Endothelial cell of hepatic sinusoid (primary cell): ENCODE results near the gene ASB17.
"Not testable (repeated sequence)": the region's sequence is repeated elsewhere in the genome, so short reads cannot be mapped to it uniquely, and the experiment has no call there.

Source experiments
- in situ Hi-C: cut with HindIII; loops from 2 replicates; pipeline ENCODE4 v1.10.0; 2017; ENCODE audit warnings: low sequenced_read_pairs

The ASB17 gene, protein sequence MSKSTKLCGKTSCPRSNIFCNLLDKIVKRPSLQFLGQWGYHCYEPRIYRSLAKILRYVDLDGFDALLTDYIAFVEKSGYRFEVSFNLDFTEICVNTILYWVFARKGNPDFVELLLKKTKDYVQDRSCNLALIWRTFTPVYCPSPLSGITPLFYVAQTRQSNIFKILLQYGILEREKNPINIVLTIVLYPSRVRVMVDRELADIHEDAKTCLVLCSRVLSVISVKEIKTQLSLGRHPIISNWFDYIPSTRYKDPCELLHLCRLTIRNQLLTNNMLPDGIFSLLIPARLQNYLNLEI

DNA sequence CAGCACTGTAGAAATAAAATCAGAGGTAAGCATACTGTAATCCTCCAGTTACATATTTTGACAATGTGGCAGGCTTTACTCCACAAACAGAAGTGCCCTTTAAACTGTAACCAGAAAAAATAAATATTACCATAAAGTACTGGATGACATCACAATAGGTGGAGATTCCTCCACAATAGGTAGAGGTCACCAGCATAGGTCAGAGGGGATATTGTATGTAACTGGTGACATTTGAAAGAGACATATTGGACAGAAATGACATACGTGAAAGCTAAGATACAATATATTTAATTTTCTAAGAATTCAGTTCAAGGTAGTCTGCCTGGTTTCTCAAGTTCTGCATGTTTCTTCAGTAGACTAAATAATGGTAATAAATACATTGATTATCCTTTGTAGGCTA, at the start of gene ASB17:
TSS of gene ASB17 (minus strand) at position 101 of the 400 bp plus-strand sequence. CDS start 113 bp downstream, outside the sequence.
- in situ Hi-C loops: no loop called here

DNA sequence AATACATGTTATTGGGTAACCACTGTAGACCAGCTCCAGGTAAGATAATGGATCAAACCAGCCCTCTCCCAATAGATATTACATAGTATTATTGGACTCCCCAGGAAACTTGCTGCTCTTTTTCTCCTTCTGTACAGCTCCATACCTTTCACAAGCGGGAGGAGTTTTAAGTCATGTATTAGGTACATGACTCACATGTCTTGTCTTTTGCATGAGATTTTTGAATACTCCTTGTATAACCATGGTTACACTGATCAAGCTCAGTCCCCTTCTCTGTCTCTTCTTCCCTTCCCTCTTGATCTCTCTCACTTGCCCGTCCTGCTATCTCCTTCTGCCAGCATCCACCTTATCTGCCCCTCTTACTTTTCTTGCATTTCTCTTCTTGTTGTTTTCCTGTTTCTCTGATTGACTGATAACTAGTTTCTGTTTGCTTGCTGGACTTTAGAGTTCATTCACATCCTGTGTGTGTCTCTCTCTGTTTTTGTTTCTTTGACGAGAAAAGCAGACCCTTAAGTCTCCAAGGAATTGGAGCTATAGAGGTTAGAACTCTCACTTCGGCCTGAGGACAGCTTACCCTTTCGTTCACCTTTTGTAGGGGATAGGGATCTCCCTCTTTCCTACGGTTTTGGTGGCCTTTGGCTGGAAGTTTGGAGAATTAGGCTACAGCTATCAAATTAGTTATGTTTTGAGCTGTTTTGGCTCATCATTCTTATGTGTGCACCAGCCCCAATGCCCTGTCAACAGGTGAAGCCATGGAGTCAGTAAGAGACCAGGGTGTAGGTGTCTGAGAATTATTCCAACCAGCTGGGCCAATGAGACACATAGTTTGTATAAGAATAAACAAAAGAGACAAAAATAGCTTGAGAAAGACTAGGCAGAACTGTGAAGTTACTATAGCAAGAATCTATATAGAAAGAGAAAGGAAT, 49.0 kb upstream of the ASB17 start:
- in situ Hi-C loops: no loop called here

DNA sequence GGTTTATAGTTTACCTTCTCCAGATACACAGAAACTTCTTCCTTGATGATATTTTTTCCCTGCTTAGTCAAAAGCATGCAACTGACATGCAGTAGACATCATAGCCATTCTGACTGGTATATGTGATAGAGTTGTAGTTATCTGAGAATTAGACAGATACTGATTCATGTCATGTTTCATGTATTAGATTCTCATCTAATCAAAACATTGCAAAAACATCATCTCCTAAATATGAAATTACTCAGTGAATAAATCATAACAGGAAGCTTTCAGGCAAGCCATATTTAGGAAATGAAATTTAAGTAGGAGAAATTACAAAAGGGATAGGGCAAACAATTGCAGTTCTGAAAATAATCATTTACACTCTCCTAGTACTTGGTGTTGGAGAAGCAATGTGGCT, 38.4 kb upstream of the ASB17 start:
- in situ Hi-C loops: no loop called here

DNA sequence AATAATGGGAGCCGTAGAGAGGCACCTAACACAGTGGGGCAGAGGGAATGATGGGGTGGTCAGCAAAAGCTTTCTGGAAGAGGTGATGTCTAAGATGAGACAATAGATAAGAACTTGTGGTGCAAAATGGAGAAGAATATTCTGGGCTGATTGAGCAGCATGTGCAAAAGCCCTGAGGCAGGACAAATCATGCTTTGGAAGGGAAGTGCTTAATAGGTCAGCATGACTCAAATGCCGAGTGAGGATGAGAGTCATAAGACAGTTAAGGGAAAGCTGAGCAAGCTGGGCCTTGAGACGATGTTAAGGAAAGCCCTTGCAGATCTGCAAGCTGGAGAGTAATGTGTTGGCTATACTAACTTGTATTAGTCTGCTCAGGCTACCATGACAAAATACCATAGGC, 37.3 kb upstream of the ASB17 start:
- in situ Hi-C loops: no loop called here

DNA sequence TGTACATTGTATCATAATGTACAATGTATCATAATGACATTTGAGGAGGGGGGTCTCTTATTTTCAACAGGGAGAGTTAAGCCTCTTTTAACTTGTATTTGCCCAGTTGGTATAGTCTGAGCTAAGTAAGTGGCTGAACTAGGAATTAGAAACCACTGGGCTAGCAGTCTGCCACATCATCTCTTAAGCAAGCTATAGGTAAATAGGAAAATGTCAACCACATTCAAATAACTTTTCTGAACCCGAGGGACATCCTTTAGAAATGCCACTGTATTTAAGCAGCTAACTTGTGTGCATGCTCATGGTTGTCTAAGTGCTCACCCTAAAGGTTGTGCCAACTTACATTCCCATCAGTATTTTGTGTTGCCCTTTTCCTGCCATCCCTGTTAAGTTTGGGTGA, 35.5 kb upstream of the ASB17 start:
- in situ Hi-C loops: no loop called here

DNA sequence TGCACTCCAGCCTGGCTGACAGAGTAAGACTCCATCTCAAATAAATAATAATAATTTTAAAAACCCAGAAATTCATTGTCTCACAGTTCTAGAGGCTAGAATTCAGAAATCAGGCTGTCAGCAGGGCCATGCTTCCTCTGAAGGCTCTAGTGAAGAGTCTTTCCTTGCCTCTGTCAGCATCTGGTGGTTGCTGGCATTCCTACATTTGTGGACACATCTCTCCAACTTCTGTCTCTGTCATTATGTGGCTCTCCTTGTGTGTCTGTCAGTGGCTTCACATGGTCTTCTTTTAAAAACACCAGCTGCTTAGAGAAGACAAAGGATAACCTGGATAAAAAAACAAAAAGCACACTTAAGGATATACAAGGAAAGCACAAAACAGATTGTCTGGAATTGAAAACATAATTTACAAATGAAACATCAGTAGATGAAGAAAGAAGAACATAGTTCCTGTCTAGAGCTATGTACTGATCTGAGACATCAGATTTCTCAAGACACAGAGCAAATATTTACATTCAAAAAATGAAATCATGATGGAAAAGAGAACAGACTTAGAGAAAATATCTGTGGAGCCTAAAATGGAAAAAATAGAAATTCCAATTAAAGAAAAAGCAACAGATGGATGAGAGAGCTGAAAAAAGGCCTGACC, 32.7 kb upstream of the ASB17 start:
- in situ Hi-C loops: no loop called here

DNA sequence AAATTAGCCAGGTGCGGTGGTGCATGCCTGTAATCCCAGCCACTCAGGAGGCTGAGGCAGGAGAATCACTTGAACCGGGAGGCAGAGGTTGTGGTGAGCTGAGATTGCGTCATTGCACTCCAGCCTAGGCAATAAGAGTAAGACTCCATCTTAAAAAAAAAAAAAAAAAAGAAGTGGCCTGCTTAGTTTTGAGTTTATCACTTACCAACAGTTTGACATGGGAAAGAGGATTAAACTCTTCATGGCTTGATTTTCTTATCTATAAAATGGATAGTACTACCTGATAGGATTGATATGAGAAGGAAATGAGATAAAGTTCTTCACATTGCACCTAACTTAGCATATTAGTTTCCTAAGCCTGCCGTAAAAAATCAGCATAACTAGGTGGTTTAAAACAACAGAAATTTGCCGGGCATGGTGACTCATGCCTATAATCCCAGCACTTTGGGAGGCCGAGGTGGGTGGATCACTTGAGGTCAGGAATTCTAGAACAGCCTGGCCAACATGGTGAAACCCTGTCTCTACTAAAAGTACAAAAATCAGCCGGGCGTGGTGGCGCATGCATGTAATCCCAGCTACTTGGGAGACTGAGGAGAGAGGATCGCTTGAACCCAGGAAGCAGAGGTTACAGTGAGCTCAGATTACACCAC, 32.0 kb upstream of the ASB17 start:
- in situ Hi-C loops: not testable (repeated sequence)

DNA sequence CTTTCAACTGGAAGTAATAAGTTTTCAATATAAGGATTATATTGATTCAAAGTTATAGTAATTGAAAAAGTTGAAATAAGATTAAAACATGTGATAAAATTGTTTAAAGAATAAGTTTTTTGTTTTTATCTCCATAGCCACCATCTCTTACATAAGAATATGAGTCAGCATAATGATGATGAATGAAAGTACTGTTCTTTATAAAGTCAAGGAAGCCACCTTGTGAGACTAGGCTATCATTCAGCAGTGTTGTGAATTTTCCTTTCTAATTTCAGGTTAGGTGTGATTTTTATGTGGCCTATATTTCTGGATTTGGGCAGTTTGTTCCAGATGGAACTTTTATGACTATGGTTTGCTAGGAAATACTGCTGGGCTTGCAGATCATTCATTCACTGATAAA, 22.4 kb upstream of the ASB17 start:
- in situ Hi-C loops: no loop called here

DNA sequence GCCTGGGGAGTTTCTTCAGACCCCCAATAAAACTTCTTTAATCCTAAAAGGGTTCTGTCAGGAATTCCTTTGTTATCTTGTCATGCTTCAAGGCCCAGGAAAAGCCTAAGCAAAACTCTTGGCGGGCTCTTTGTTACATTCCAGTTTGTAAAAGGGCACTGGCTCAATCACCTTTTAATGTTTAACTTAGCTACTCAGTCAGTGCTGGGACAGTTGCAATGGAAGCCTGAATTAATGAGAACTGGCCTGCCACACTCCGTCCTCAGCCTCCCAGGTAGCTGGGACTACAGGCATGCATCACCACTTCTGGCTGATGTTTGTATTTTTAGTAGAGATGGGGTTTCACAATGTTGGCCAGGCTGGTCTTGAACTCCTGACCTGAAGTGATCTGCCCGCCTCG, 21.3 kb upstream of the ASB17 start:
- in situ Hi-C loops: no loop called here

DNA sequence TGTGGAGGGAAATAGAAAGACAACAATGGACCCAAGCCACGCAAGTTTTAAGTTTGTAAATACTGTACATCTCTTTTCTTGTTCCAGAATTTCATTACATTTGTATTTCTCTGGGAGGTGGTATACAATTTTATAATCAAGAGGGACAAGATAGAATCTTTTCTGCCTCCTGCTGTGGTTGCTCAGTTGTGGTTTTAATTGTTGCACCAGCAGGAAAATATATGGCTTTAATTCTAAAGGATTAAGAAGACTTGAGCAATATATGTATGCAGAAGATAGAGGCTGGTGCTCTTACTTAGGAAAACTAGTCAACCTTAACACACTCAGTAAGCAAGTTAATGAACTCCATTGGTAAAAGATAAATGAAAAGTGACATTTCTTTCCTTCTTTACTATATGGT, 19.8 kb upstream of the ASB17 start:
- in situ Hi-C loops: no loop called here

DNA sequence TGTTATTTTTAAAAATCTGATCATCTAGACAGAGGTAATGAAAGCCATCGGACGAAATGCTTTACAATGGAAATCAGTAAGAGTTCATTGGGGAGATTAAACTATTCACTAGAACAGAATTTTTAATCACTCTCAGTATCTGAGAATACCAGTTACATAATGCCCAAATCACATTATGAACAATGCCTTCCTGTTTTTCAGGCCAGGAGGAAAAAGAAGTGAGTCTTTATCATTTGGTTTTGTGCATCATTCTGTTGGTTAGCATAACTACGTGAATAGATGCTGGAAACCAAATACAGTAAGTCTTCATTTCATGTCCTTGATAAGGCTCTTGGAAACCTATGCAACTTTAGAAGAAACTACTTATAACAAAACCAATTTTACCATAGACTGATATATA, 18.0 kb upstream of the ASB17 start:
- in situ Hi-C loops: no loop called here

DNA sequence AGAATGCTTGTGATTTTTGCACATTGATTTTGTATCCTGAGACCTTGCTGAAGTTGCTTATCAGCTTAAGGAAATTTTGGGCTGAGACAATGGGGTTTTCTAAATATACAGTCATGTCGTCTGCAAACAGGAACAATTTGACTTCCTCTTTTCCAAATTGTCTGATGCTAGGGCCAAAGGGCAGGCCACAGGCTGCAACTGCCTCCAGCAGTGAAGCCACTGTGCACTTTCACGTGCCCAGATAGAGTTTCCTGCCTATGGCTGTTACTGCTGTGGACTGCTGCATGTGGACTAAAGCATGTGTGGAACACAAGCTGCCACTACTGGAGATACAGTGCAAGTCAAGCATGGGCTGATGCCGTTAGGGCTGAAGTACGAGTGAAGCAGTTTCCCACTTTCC, 10.8 kb upstream of the ASB17 start:
- in situ Hi-C loops: not testable (repeated sequence)

DNA sequence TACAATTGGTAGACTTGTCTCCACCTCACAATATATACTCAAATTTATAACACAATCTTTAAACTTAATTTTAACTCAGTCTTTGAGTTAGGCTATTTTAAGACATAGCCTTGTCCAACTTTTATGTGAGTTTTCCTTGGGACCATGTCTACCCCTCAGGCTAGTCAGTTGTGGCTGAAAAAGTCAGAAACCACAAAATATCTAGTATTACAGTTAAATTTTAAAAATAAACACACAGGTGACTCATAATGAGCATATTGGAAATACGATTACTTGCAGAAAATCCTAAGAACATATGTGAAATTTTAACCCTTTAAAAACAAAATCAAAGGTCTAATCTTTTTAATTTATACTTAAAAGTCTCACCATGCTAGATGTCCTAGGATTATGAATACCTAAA, 4.8 kb upstream of the ASB17 start:
- in situ Hi-C loops: no loop called here

DNA sequence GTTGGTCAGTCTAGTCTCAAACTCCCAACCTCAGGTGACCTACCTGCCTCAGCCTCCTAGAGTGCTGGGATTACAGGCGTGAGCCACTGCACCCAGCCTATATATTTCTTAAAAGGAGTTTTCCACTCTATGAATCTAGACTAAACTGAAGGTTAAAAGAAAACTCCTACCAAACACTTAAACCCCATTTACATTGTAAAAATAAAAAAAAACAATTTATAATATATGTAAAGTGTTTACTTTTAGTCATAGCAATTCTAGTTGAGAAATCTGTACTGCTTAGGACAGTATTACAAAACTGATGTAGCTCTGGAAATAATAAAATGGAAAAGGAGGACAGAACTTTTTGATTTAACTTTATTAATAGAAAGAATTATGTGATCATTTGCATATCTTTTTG, 9.5 kb downstream of the ASB17 start:
- in situ Hi-C loops: no loop called here

DNA sequence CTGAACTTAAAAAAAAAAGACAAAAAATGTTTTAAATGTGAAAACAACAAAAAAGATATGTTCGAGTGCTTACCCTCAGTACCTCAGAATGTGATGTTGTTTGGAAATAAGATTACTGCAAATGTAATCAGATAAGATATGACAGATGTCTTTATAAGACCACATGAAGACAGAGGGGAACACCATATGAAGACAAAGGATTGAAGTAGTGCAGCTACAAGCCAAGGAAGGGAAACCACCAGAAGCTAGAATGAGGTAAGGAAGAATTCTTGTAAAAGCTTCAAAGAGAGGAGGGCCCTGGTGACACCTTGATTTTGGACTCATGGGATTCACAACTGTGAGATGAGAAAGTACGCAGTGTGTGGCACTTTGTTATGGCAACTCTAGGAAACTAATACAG, 15.4 kb downstream of the ASB17 start:
- in situ Hi-C loops: no loop called here

DNA sequence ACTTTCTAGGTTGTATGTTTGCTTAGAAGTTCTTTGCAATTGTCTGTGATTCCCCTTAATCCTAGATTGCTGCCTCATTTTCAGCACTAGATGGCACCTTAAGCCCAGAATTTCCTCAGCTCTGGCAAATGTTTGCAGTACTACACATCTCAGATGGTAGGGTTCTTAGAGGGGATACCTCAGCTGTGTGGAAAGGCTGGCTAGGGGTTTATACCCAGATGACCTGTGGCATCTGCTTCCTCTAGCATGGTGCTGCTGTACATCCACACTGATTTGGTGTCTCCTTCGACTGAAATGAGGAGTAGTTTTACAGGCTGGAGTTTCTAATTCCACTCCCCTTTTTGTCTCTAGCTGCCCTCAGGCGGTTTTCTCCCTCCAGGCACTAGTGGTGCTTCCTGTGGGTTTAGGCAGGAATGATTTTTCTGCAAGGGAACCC, 23.5 kb downstream of the ASB17 start:
- in situ Hi-C loops: no loop called here

DNA sequence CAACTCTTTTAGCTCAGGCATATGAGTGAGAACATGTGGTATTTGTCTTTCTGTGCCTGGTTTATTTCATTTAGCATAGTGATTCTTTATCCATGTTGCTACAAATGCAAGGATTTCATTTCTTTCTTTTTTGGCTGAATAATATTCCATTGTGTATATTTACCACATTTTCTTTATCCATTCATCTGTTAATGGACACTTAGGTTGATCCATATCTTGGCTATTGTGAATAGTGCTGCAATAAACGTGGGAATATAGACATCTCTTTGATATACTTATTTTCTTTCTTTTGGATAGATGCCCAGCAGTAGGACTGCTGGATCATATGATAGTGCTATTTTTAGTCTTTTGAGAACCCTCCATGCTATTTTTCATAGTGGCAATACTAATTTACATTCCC, 30.8 kb downstream of the ASB17 start:
- in situ Hi-C loops: no loop called here

DNA sequence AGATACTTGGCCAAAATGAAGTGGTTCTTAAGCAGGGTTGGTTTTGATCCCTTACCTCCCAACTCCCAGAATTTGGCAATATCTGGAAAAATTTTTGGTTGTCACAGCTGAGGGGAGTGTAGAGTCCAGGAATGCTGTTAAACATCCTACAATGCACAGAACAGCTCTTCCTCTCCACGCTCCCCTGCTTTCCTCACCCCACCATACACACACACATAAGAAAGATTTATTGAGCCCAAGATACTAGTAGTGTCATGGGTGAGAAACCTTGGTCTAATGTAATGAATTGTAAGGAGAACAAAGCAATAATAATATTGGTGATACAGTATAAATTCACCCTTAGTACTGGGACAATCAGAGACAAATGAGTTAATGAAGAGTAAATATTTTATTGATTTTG, 47.8 kb downstream of the ASB17 start:
- in situ Hi-C loops: no loop called here

DNA sequence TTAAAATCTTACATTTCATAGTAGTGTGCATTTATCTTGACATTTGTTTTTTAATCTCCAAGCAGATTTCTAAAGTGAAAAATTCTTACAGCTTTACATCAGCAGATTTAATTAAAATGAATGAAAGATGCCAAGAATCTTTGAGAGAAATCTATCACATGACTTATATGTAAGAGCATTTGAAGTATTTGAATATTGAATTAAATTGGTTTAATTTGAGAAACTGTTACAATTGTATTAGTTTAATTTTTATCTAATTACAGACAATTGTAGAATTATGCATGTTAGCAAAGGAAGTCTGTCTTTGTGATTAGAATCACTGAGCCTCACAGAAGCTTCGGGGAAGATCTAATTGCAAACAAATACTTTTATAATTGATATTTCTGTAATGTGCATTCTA, 52.2 kb downstream of the ASB17 start:
- in situ Hi-C loops: no loop called here

DNA sequence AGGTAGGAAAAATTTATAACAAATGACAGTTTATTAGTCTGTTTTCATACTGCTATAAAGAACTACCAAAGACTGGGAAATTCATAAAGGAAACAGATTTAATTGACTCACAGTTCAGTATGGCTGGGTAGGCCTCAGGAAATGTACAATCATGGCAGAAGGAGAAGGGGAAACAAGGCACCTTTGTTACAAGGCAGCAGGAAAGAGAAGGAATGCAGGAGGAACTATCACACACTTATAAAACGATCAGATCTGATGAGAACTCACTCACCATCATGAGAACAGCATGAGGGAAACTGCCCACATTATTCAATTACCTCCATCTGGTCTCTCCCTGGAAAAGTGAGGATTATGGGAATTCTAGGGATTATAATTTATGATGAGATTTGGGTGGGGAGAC, 61.3 kb downstream of the ASB17 start:
- in situ Hi-C loops: no loop called here
